ENCODE measurements around the gene FLNB.

FLNB gene

DNA sequence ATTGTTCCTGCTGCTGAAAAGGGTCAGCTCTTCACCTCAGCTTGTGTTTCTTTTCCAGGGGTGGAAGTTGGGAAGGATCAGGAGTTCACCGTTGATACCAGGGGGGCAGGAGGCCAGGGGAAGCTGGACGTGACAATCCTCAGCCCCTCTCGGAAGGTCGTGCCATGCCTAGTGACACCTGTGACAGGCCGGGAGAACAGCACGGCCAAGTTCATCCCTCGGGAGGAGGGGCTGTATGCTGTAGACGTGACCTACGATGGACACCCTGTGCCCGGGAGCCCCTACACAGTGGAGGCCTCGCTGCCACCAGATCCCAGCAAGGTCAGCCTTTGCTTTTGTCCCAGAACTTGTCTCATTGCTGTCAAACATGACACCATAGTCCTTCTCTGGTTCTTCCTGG is 113.0 kb downstream of the FLNB start:
- CTCF ChIA-PET, result no interaction called here
- TF ChIP-seq, protein P1, sequence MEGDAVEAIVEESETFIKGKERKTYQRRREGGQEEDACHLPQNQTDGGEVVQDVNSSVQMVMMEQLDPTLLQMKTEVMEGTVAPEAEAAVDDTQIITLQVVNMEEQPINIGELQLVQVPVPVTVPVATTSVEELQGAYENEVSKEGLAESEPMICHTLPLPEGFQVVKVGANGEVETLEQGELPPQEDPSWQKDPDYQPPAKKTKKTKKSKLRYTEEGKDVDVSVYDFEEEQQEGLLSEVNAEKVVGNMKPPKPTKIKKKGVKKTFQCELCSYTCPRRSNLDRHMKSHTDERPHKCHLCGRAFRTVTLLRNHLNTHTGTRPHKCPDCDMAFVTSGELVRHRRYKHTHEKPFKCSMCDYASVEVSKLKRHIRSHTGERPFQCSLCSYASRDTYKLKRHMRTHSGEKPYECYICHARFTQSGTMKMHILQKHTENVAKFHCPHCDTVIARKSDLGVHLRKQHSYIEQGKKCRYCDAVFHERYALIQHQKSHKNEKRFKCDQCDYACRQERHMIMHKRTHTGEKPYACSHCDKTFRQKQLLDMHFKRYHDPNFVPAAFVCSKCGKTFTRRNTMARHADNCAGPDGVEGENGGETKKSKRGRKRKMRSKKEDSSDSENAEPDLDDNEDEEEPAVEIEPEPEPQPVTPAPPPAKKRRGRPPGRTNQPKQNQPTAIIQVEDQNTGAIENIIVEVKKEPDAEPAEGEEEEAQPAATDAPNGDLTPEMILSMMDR (IDR thresholded peaks at IDR 0.05; ENCODE audit: control extremely low read depth, extremely low read depth, low read depth, missing control alignments), result no peak
- no peak for DNase-seq (ENCODE audit: extremely low spot score)
- POLR2A ChIA-PET, result no interaction called here

DNA sequence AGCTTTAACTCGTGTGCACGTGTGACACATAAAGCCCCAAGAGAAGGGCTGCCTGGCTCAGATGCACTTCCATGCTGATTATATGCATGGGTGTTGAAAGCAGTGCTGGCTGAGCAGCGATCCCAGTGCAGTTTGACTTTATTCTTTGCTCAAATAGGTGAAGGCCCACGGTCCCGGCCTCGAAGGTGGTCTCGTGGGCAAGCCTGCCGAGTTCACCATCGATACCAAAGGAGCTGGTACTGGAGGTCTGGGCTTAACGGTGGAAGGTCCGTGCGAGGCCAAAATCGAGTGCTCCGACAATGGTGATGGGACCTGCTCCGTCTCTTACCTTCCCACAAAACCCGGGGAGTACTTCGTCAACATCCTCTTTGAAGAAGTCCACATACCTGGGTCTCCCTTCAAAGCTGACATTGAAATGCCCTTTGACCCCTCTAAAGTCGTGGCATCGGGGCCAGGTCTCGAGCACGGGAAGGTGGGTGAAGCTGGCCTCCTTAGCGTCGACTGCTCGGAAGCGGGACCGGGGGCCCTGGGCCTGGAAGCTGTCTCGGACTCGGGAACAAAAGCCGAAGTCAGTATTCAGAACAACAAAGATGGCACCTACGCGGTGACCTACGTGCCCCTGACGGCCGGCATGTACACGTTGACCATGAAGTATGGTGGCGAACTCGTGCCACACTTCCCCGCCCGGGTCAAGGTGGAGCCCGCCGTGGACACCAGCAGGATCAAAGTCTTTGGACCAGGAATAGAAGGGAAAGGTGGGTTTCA is 114.9 kb downstream of the FLNB start:
- CTCF ChIA-PET, result no interaction called here
- POLR2A ChIA-PET, result no interaction called here
- no peak for DNase-seq (ENCODE audit: extremely low spot score)
- TF ChIP-seq, protein P1 (IDR thresholded peaks at IDR 0.05; ENCODE audit: control extremely low read depth, extremely low read depth, low read depth, missing control alignments), result no peak

GRCh38 chr3:58124387-58124786 is 116.2 kb downstream of the FLNB start:
- TF ChIP-seq, protein P1 (IDR thresholded peaks at IDR 0.05; ENCODE audit: control extremely low read depth, extremely low read depth, low read depth, missing control alignments), result no peak
- ChIA-PET CTCF (no interaction called here), POLR2A (no interaction called here)
- no peak for DNase-seq (ENCODE audit: extremely low spot score)

DNA sequence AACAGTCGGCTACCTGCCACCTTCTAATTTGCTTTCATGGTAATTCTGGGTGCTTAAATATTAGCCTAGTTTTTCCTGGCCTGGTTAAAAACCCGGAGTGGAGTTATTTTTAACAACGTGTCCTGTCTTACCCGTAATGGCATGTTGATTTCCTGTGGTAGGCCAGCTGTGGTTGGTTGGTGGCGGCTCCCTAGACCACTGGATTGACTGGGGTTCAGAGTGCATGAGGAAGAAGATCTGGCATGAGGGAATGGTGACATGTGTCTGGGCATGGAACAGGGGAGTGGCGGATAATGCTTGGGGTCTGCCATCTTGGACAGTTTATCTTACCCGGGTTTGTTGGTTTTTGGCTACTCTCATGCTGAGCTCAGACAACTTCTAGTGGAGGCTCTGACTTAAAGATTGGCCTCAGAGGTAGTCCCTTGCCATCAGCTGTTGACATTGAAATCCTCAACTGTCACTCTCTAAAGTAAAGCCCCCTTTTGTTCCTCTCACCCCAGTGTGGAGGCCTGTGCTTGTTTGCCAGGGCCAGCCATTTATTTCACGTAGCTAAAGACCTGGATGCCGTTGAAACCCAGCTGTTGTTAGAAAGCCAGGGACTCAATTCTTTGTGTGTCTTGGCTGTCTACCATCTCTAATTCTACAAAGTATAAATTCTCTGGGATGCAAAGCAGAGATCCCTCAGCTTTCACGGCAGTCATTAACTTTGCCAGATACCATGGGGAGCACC is 121.0 kb downstream of the FLNB start:
- TF ChIP-seq, protein P1 (IDR thresholded peaks at IDR 0.05; ENCODE audit: control extremely low read depth, extremely low read depth, low read depth, missing control alignments), result no peak
- ChIA-PET POLR2A (no interaction called here), CTCF (interaction anchor here (0.8 to 1.8 kb wide), 4 partner anchors 10 to 104 kb away, joined by 3 to 5 read pairs (median 4); no protein-coding TSS in a partner anchor)
- no peak for DNase-seq (ENCODE audit: extremely low spot score)

DNA sequence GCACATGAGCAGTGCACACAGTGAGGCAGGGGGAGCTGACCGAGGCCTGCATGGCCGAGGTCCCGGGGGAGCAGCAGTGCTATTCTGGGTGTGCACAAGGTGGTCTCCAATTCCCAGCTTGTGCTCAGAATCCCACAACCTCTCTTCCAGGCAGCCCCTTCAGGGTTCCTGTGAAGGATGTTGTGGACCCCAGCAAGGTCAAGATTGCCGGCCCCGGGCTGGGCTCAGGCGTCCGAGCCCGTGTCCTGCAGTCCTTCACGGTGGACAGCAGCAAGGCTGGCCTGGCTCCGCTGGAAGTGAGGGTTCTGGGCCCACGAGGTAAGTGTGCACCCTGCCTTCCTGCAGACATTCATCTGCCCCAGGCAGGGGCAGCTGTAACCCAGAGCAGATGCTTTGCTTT is 122.4 kb downstream of the FLNB start:
- TF ChIP-seq, protein P1 (IDR thresholded peaks at IDR 0.05; ENCODE audit: control extremely low read depth, extremely low read depth, low read depth, missing control alignments), result no peak
- DNase-seq (ENCODE audit: extremely low spot score), result no peak
- POLR2A ChIA-PET, result no interaction called here
- CTCF ChIA-PET, result interaction anchor here (0.9 kb wide), 1 partner anchor 28 kb away, joined by 3 read pairs; no protein-coding TSS in a partner anchor

- no peak for DNase-seq (ENCODE audit: extremely low spot score)
- ChIA-PET CTCF (interaction anchor here (0.9 kb wide), 1 partner anchor 28 kb away, joined by 3 read pairs; no protein-coding TSS in a partner anchor), POLR2A (no interaction called here)
- TF ChIP-seq, protein P1 (IDR thresholded peaks at IDR 0.05; ENCODE audit: control extremely low read depth, extremely low read depth, low read depth, missing control alignments), result no peak
Observed at GRCh38 chr3:58131101-58131825, 123.0 kb downstream of the FLNB start.
